IMR-90 (cell line): Measurements from ENCODE around the gene ADCY4. TPM values are rescaled to one million over a fixed set of nuclear protein-coding genes. Genes with fewer than 3 reads are reported as not detected.

Experiments used
- ATAC-seq: fragments of 200-7000 bp; cut with Tn5 transposase; 2 replicates; pipeline ENCODE4 v1.9.1; 2020; ENCODE audit warnings: low read depth, mild to moderate bottlenecking, moderate library complexity
- BruUV-seq: library from RNA; stranded (reverse); fragments of 400-500 nt; replicated peaks from 2 replicates; lab custom pipeline; 2021; lab: Mats Ljungman, UMichigan
- CTCF ChIA-PET: fragments of 300-600 bp; formaldehyde crosslinking; extraction: SDS; loops from one replicate; lab custom pipeline; 2021; ENCODE audit warnings: antibody characterized with exemption; lab: Yijun Ruan, JAX
- POLR2A ChIA-PET: fragments of 300-600 bp; sonication (Branson Sonifier 250); formaldehyde crosslinking; loops from one replicate; lab custom pipeline; 2022; ENCODE audit warnings: antibody characterized with exemption; ENCODE audit not compliant: unreplicated experiment; lab: Charles Lee
- DNase-seq: peaks from one replicate; pipeline ENCODE4 v3.0.0; 2013
- H2AFZ ChIP-seq: replicated peaks from 2 replicates; pipeline ENCODE3; 2013; ENCODE audit warnings: low read length, mild to moderate bottlenecking; ENCODE audit not compliant: poor library complexity
- H2AK5ac ChIP-seq: 2 replicates; pipeline ENCODE4 v1.6.1; 2013; ENCODE audit warnings: low read depth, low read length, inconsistent platforms
- H2AK9ac ChIP-seq: replicated peaks from 2 replicates; pipeline ENCODE3; 2013; ENCODE audit warnings: mild to moderate bottlenecking, low read depth, low read length, moderate library complexity; ENCODE audit not compliant: poor library complexity
- H2BK120ac ChIP-seq: 2 replicates; pipeline ENCODE4 v1.6.1; 2013; ENCODE audit warnings: low read depth, low read length, inconsistent platforms
- H2BK15ac ChIP-seq: 3 replicates; pipeline ENCODE4 v1.6.1; 2013; ENCODE audit warnings: low read depth, low read length, inconsistent platforms
- H2BK20ac ChIP-seq: 2 replicates; pipeline ENCODE4 v1.6.1; 2013; ENCODE audit warnings: low read depth, mild to moderate bottlenecking, inconsistent platforms, low read length, moderate library complexity
- H2BK5ac ChIP-seq: 2 replicates; pipeline ENCODE4 v1.6.1; 2013; ENCODE audit warnings: mild to moderate bottlenecking, low read depth, low read length, inconsistent platforms; ENCODE audit not compliant: poor library complexity, severe bottlenecking
- H3K14ac ChIP-seq: replicated peaks from 2 replicates; pipeline ENCODE4 v1.6.1; 2013; ENCODE audit warnings: low read depth, low read length, inconsistent platforms
- H3K18ac ChIP-seq: 2 replicates; pipeline ENCODE4 v1.6.1; 2013; ENCODE audit warnings: low read depth, low read length, control low read depth
- H3K23ac ChIP-seq: 2 replicates; pipeline ENCODE4 v1.6.1; 2013; ENCODE audit warnings: low read depth, low read length, inconsistent platforms
- H3K27ac ChIP-seq: 2 replicates; pipeline ENCODE4 v1.5.1; 2013; ENCODE audit warnings: mild to moderate bottlenecking, control low read depth, low read length; ENCODE audit not compliant: insufficient read depth
- H3K27me3 ChIP-seq: 2 replicates; pipeline ENCODE4 v1.6.1; 2013; ENCODE audit warnings: low read length; ENCODE audit not compliant: control insufficient read depth, insufficient read depth
- H3K36me3 ChIP-seq: 2 replicates; pipeline ENCODE4 v1.6.1; 2013; ENCODE audit warnings: low read length, mixed read lengths; ENCODE audit not compliant: control insufficient read depth, insufficient read depth
- H3K4ac ChIP-seq: 2 replicates; pipeline ENCODE4 v1.6.1; 2013; ENCODE audit warnings: low read depth, low read length, inconsistent platforms
- H3K4me1 ChIP-seq: 2 replicates; pipeline ENCODE4 v1.6.1; 2013; ENCODE audit warnings: low read length, mixed read lengths; ENCODE audit not compliant: control insufficient read depth, insufficient read depth
- H3K4me2 ChIP-seq: 2 replicates; pipeline ENCODE4 v1.6.1; 2013; ENCODE audit warnings: low read depth, mild to moderate bottlenecking, control low read depth, low read length, moderate library complexity
- H3K4me3 ChIP-seq: 2 replicates; pipeline ENCODE4 v1.5.1; 2013; ENCODE audit warnings: low read depth, mild to moderate bottlenecking, control low read depth, low read length, moderate library complexity; ENCODE audit not compliant: insufficient read depth
- H3K56ac ChIP-seq: 2 replicates; pipeline ENCODE4 v1.6.1; 2013; ENCODE audit warnings: low read length, inconsistent platforms; ENCODE audit not compliant: insufficient read depth; ENCODE audit errors: extremely low read depth
- H3K79me1 ChIP-seq, 2 experiments: 2 replicates each; pipeline ENCODE4 v1.6.1; 2013; ENCODE audit warnings: low read length in 2 of 2, inconsistent platforms in 1 of 2, low read depth in 1 of 2
- H3K9ac ChIP-seq: 2 replicates; pipeline ENCODE4 v1.6.1; 2013; ENCODE audit warnings: low read depth, low read length, control low read depth
- H3K9me1 ChIP-seq: 2 replicates; pipeline ENCODE4 v1.6.1; 2013; ENCODE audit warnings: low read length, inconsistent platforms; ENCODE audit not compliant: insufficient read depth
- H3K9me3 ChIP-seq: 2 replicates; pipeline ENCODE4 v1.6.1; 2013; ENCODE audit warnings: low read length; ENCODE audit not compliant: control insufficient read depth, insufficient read depth
- H4K20me1 ChIP-seq: 2 replicates; pipeline ENCODE4 v1.6.1; 2013; ENCODE audit warnings: low read length, inconsistent platforms; ENCODE audit not compliant: insufficient read depth
- H4K5ac ChIP-seq: 2 replicates; pipeline ENCODE4 v1.6.1; 2013; ENCODE audit warnings: mild to moderate bottlenecking, low read depth, low read length, control low read depth
- H4K8ac ChIP-seq, 2 experiments: 2 replicates each; pipeline ENCODE4 v1.6.1; 2013; ENCODE audit warnings: low read depth in 2 of 2, low read length in 2 of 2, control low read depth in 1 of 2, inconsistent platforms in 1 of 2
- H4K91ac ChIP-seq: 2 replicates; pipeline ENCODE4 v1.6.1; 2013; ENCODE audit warnings: low read depth, low read length, inconsistent platforms; ENCODE audit not compliant: insufficient read depth
- CEBPB ChIP-seq: IDR thresholded peaks from 2 replicates; pipeline ENCODE4 v1.6.1; 2012; ENCODE audit warnings: low read depth, low read length, improper control_type of control experiment
- RAD21 ChIP-seq: IDR thresholded peaks from 2 replicates; pipeline ENCODE4 v1.6.1; 2012; ENCODE audit warnings: low read length, improper control_type of control experiment
- RCOR1 ChIP-seq: IDR thresholded peaks from 2 replicates; pipeline ENCODE4 v1.6.1; 2012; ENCODE audit warnings: mild to moderate bottlenecking, low read length, improper control_type of control experiment; ENCODE audit not compliant: insufficient replicate concordance
- SMC3 ChIP-seq: fragments of 150-350 bp; IDR thresholded peaks from 2 replicates; pipeline ENCODE4 v1.6.1; 2016; ENCODE audit warnings: low read depth, mild to moderate bottlenecking, antibody characterized with exemption, low read length, moderate library complexity
- WGBS, 2 experiments: methylation state at CpG; one replicate each; pipeline versions ENCODE4 v1.1.5 to v1.1.7; 2013; ENCODE audit warnings: missing lambda C conversion rate in 2 of 2; ENCODE audit not compliant: insufficient read length in 1 of 2; ENCODE audit errors: extremely low coverage in 2 of 2; 5-methylcytosine and 5-hydroxymethylcytosine counted together
- dilution Hi-C: fragments of 300-500 bp; cut with HindIII; formaldehyde crosslinking; loops from one replicate; pipeline ENCODE4 v1.14.3; 2018; ENCODE audit warnings: low sequenced_read_pairs; ENCODE audit not compliant: unreplicated experiment
- in situ Hi-C: fragments of 300-500 bp; cut with MboI; formaldehyde crosslinking; loops from 3 replicates; pipeline ENCODE4 v1.14.3; 2019; ENCODE audit warnings: low sequenced_read_pairs, inconsistent platforms, mixed read lengths
- intact Hi-C: fragments of 100-400 bp; cut with micrococcal nuclease; formaldehyde crosslinking; loops from 2 replicates; pipeline ENCODE4 v1.10.0; 2022
- polyA plus RNA-seq, 3 experiments: library from polyadenylated mRNA; depleted of rRNA; stranded (reverse); fragments of >200 nt; gene quantifications; 2 replicates each; pipeline ENCODE4 v1.2.3, GENCODE V29; 2012; ENCODE audit warnings: low replicate concordance in 1 of 3
- total RNA-seq: library from RNA; depleted of rRNA; stranded (reverse); fragments of >200 nt; gene quantifications from 2 replicates; pipeline ENCODE4 v1.2.3, GENCODE V29; 2012
- TF ChIP-seq, protein P1 (sequence below): conservative IDR thresholded peaks from 2 replicates; pipeline ENCODE4 v1.5.1; 2012; ENCODE audit warnings: mild to moderate bottlenecking, low read depth, low read length, improper control_type of control experiment

The ADCY4 gene
- total and polyA plus RNA-seq, 2 of the 4 experiments (the other 2 are of a cell fraction) = not detected

DNA sequence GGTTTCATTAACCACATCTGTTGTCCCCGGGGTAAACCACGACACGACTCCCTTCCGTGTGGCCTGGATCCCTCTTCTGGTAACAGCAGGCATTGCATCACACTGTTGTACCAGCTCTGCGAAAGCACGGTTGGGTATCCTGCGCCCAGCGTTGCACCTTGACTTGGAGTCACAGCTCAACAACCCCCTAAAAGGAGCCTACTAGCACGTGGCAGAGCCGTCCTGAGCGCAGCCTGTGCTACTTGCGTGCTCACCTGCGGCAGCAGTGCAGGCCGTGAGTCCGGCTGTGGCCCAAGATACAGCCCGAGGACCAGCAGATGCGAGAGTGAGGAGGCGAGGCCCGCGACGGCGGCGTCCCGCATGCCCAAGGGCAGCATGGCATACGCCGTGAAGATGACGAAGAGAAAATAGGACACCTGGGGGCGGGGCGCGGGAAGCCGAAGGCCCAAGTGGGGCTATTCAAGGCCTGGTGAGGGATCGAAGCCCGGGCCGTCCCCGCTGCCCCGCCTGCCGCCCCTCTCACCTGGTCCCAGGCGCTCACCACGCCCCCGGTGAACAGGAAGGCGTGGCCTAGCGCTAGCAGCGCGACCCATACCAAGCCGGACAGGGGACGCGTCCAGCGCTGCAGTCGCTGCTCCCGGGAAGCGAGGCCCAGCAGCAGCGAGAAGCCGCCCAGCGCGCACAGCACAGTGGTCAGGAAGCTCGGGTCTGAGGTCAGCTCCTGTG is 2.4 kb downstream of the ADCY4 start:
- H3K9me1 ChIP-seq = no peaks in the 10 kb centered on the region; the same call in 1 of the 2 replicates
- no peak overlapping the region for H2BK5ac ChIP-seq
- no peaks in the 10 kb centered on the region for H4K20me1 ChIP-seq
- no peak overlapping the region for H3K4ac ChIP-seq
- WGBS, 2 experiments = 11% methylated on average over 46 of the region's 56 CpGs; no CpG with 5 or more reads in 1 of the 2 experiments
- peak overlapping the region; percentile 91 for H2AFZ ChIP-seq
- CTCF ChIA-PET = interaction anchor here (0.6 to 5.6 kb wide), 13 partner anchors 10 to 110 kb away, joined by 3 to 63 read pairs (median 8); partner anchors contain the start of genes CBLN3 and KHNYN
- H2AK5ac ChIP-seq = no peak overlapping the region
- H3K4me3 ChIP-seq = no peak overlapping the region
- no peak overlapping the region for H3K9ac ChIP-seq
- H3K27me3 ChIP-seq = peaks cover 43% of the 10 kb centered on the region
- no peak overlapping the region for H4K8ac ChIP-seq
- no peak overlapping the region for H4K91ac ChIP-seq
- H3K18ac ChIP-seq = no peak overlapping the region
- H3K27ac ChIP-seq = no peak overlapping the region
- H2AK9ac ChIP-seq = peak overlapping the region; percentile 81
- no peak overlapping the region for H3K14ac ChIP-seq
- H4K5ac ChIP-seq = no peak overlapping the region
- peak overlapping the region; percentile 63; the same call in 1 of the 2 replicates for H3K4me2 ChIP-seq
- H2BK15ac ChIP-seq = no peak overlapping the region
- no peak overlapping the region for H3K56ac ChIP-seq
- H3K79me1 ChIP-seq = no peaks in the 10 kb centered on the region
- POLR2A ChIA-PET = no interaction called here
- TF ChIP-seq CEBPB (peak; percentile 93), RCOR1 (no peak), RAD21 (peak; percentile 52), SMC3 (peak; percentile 53)
- TF ChIP-seq, protein P1, sequence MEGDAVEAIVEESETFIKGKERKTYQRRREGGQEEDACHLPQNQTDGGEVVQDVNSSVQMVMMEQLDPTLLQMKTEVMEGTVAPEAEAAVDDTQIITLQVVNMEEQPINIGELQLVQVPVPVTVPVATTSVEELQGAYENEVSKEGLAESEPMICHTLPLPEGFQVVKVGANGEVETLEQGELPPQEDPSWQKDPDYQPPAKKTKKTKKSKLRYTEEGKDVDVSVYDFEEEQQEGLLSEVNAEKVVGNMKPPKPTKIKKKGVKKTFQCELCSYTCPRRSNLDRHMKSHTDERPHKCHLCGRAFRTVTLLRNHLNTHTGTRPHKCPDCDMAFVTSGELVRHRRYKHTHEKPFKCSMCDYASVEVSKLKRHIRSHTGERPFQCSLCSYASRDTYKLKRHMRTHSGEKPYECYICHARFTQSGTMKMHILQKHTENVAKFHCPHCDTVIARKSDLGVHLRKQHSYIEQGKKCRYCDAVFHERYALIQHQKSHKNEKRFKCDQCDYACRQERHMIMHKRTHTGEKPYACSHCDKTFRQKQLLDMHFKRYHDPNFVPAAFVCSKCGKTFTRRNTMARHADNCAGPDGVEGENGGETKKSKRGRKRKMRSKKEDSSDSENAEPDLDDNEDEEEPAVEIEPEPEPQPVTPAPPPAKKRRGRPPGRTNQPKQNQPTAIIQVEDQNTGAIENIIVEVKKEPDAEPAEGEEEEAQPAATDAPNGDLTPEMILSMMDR = peak; percentile 64
- no peaks in the 10 kb centered on the region for H3K9me3 ChIP-seq
- H3K4me1 ChIP-seq = peaks cover 3% of the 10 kb centered on the region; the same call in 1 of the 2 replicates
- ATAC-seq (peak; percentile 79), DNase-seq (peak; percentile 52)
- BruUV-seq = no TSS peak
- H2BK120ac ChIP-seq = no peak overlapping the region
- intact Hi-C loops = no loop called here
- in situ Hi-C loops = loop anchor here (5.0 kb wide), 1 partner anchor 105 kb away; no protein-coding TSS in a partner anchor
- no peaks in the 10 kb centered on the region for H3K36me3 ChIP-seq
- no peak overlapping the region for H3K23ac ChIP-seq
- dilution Hi-C loops = no loop called here
- no peak overlapping the region for H2BK20ac ChIP-seq
